22Rv1 (cell line): ENCODE measurements around the gene RPL10A.

Experiments
- H3K27ac ChIP-seq: fragments of 450-650 bp; 2 replicates; pipeline ENCODE4 v1.5.1; 2017
- ZFX ChIP-seq: fragments of 450-650 bp; IDR thresholded peaks from 2 replicates; pipeline ENCODE4 v1.6.1; 2017; ENCODE audit warnings: antibody characterized with exemption, borderline replicate concordance
- TF ChIP-seq, protein P1 (sequence below): fragments of 450-650 bp; IDR thresholded peaks from 2 replicates; pipeline ENCODE4 v1.5.1; 2017; ENCODE audit warnings: mild to moderate bottlenecking

RPL10A gene

DNA sequence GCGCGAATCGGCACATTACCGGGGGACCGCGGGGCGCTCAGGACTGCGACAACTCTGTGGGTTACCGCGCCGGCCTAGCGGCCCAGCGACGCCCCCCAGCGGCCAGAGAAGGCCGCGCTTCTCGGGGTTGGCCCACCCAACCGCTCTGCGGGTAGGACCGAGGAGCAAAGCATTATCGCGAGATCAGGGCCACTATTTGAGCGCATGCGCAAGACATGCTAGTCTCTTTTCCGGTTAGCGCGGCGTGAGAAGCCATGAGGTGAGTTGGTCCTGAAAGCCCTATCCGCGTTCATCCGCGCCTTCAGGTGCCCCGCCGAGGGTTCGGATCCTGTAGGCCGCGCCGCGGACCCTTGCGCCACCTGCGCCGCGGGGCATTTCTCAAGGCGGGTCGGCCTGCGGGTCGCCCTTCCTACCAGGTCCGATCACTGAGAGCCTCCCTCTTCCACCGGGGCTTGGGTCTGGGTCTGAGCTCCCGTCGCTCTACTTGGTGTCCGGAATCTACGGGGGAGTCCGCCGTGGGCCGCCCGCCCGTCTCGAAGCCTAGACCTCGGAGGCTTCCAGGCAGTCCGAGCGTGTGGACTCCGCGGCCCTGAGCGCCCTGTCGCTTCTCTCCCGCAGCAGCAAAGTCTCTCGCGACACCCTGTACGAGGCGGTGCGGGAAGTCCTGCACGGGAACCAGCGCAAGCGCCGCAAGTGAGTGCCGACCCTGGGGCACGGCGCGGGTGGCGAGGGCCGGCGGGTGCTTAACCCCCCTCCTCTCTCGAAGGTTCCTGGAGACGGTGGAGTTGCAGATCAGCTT is at the start of gene RPL10A:
TSS of gene RPL10A (plus strand) at position 221 of the 799 bp plus-strand sequence. CDS start at position 255, 34 bp downstream.
- peak within 1 kb of the TSS; percentile 94 for H3K27ac ChIP-seq
- no peak for TF ChIP-seq ZFX
- TF ChIP-seq, protein P1, sequence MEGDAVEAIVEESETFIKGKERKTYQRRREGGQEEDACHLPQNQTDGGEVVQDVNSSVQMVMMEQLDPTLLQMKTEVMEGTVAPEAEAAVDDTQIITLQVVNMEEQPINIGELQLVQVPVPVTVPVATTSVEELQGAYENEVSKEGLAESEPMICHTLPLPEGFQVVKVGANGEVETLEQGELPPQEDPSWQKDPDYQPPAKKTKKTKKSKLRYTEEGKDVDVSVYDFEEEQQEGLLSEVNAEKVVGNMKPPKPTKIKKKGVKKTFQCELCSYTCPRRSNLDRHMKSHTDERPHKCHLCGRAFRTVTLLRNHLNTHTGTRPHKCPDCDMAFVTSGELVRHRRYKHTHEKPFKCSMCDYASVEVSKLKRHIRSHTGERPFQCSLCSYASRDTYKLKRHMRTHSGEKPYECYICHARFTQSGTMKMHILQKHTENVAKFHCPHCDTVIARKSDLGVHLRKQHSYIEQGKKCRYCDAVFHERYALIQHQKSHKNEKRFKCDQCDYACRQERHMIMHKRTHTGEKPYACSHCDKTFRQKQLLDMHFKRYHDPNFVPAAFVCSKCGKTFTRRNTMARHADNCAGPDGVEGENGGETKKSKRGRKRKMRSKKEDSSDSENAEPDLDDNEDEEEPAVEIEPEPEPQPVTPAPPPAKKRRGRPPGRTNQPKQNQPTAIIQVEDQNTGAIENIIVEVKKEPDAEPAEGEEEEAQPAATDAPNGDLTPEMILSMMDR: peak; percentile 97

DNA sequence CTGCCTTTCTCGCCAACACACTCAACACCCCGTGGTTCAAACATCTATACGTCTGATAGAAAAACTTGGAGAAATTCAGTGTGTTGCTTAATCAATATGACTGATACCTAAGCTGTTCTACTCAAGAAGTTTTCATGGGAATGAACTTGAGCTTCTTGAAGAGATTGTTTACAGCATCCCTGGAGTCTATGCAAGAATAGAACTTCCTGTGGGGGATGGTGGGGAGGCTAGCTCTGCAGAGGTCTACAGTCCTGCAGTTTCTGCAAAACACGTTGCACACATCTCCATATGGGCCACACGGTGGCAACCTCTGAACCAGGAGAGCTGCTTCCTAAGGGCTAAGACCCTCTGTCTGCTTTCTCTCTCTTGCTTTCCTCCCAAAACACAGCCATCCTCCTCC is 48.8 kb upstream of the RPL10A start:
- H3K27ac ChIP-seq: no peak overlapping the region
- TF ChIP-seq ZFX: no peak
- TF ChIP-seq, protein P1: no peak

DNA sequence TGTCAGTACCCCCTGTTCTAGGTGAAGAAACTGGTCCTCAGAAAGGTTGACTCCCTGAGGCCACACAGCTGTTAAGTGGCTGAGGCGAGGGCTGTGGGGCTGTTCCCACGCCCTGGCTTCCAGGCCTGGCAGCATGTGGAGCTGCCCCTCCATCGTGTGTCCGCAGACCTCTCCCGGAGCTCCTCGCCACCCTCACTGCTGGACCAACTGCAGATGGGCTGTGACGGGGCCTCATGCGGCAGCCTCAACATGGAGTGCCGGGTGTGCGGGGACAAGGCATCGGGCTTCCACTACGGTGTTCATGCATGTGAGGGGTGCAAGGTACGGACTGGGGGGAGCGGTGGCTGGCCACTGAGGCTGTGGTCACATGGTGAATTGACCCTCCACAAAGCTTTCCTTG is 48.2 kb upstream of the RPL10A start:
- TF ChIP-seq, protein P1: no peak
- TF ChIP-seq ZFX: no peak
- no peak overlapping the region for H3K27ac ChIP-seq

DNA sequence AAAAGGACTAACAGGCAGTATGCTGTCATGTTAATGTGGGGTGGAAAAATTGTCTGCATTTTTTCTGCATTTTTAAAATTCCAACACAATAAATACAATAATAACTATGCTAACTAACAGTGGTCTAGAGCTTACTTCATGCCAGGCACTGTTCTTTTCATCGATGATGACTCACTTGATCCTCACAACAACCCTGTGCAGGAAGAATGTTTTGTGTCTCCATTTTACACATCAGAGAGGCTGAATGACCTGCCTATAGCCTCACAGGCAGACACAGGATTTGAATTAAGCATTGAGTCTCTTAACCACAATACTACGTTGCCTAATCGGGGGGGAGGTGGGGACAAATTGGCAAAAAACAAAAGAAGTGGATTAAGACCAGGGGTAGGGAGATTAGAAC is 42.9 kb upstream of the RPL10A start:
- H3K27ac ChIP-seq: no peak overlapping the region
- TF ChIP-seq, protein P1: no peak
- TF ChIP-seq ZFX: no peak

DNA sequence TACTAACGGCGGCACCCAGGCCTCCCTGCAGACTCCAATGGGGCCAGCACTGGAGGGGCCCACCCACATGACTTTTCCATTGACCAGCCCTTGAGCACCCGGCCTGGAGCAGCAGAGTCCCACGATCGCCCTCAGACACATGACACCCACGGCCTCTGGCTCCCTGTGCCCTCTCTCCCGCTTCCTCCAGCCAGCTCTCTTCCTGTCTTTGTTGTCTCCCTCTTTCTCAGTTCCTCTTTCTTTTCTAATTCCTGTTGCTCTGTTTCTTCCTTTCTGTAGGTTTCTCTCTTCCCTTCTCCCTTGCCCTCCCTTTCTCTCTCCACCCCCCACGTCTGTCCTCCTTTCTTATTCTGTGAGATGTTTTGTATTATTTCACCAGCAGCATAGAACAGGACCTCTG is 42.1 kb upstream of the RPL10A start:
- TF ChIP-seq ZFX: no peak
- TF ChIP-seq, protein P1: no peak
- H3K27ac ChIP-seq: no peak overlapping the region

DNA sequence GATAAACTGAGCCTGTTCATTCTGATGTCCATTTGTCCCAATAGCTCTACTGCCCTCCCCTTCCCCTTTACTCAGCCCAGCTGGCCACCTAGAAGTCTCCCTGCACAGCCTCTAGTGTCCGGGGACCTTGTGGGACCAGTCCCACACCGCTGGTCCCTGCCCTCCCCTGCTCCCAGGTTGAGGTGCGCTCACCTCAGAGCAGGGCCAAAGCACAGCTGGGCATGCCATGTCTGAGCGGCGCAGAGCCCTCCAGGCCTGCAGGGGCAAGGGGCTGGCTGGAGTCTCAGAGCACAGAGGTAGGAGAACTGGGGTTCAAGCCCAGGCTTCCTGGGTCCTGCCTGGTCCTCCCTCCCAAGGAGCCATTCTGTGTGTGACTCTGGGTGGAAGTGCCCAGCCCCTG is 40.8 kb upstream of the RPL10A start:
- no peak for TF ChIP-seq ZFX
- TF ChIP-seq, protein P1: no peak
- no peak overlapping the region for H3K27ac ChIP-seq

DNA sequence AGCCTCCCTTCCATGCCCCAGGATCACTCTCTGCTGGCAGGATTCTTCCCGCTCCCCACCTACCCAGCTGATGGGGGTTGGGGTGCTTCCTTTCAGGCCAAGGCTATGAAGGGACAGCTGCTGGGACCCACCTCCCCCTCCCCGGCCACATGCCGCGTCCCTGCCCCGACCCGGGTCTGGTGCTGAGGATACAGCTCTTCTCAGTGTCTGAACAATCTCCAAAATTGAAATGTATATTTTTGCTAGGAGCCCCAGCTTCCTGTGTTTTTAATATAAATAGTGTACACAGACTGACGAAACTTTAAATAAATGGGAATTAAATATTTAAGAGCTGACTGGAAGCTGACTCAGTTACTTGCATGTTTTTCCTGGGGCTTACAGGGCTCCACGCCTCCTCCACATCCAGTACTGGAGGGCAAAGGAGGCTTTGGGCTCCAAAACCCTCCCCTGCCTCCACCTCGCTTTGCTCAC is 40.3 kb upstream of the RPL10A start:
- TF ChIP-seq, protein P1: no peak
- TF ChIP-seq ZFX: no peak
- H3K27ac ChIP-seq: no peak overlapping the region
